NCI-H2196 (cell line): ENCODE data around the gene HMX2.

Experiments used
- DNase-seq: peaks from one replicate; lab custom pipeline; 2025; ENCODE audit not compliant: unreplicated experiment; lab: John Stamatoyannopoulos, UW

HMX2 gene

GRCh38 chr10:123187781-123188180 lies 39.8 kb downstream of the HMX2 start:
- DNase-seq = no peak

DNA sequence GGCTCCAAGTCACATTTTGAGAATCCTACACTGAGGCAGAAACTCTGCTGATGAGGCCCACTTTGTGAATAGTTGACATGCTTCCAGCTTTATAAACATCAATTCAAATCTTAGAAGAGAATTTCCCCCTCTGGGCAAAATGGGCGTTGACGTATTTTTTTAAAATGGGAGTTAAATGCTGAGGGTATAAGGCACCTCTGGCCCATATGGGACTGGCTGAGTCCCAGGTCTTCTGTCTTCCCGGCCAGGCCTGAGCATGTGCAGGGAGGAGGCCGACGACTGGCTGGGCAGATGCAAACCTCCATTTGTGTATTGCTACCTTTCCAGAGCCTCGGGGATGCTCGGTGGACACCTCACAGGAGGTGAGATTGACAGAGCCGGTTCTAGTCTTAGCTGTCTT lies 44.0 kb downstream of the HMX2 start:
- DNase-seq = no peak

- DNase-seq = no peak
Observed at GRCh38 chr10:123194056-123194455, 46.1 kb downstream of the HMX2 start.
